Subcutaneous abdominal adipose tissue (tissue), 5 donors: ENCODE data around the gene AP1M2.
"Not testable (repeated sequence)": the region's sequence is repeated elsewhere in the genome, so short reads cannot be mapped to it uniquely, and the experiment has no call there.

Source experiments
- H3K27ac ChIP-seq: one replicate; pipeline ENCODE4 v1.7.0; 2013; ENCODE audit warnings: low read depth, mild to moderate bottlenecking, inconsistent platforms, low read length, moderate library complexity
- H3K27me3 ChIP-seq, 5 donors: one replicate each; pipeline ENCODE4 v1.7.0; 2013; ENCODE audit warnings: low read length in 5 of 5, inconsistent platforms in 1 of 5; ENCODE audit not compliant: control insufficient read depth in 5 of 5, insufficient read depth in 4 of 5
- H3K36me3 ChIP-seq, 5 donors: one replicate each; pipeline ENCODE4 v1.7.0; 2013; ENCODE audit warnings: low read length in 5 of 5; ENCODE audit not compliant: control insufficient read depth in 5 of 5, insufficient read depth in 5 of 5
- H3K4me1 ChIP-seq, 5 donors: one replicate each; pipeline ENCODE4 v1.7.0; 2013; ENCODE audit warnings: low read length in 5 of 5, mild to moderate bottlenecking in 3 of 5, moderate library complexity in 1 of 5; ENCODE audit not compliant: control insufficient read depth in 5 of 5, insufficient read depth in 5 of 5
- H3K4me3 ChIP-seq, 5 donors: one replicate each; pipeline ENCODE4 v1.7.0; 2013; ENCODE audit warnings: low read length in 5 of 5, low read depth in 1 of 5
- H3K9ac ChIP-seq, 5 donors: one replicate each; pipeline ENCODE4 v1.7.0; 2013; ENCODE audit warnings: low read length in 5 of 5, mild to moderate bottlenecking in 4 of 5, moderate library complexity in 3 of 5
- H3K9me3 ChIP-seq, 5 donors: one replicate each; pipeline ENCODE4 v1.7.0; 2013; ENCODE audit warnings: low read length in 5 of 5; ENCODE audit not compliant: control insufficient read depth in 5 of 5
- donor health status: healthy.
- donor health status: healthy.
- donor health status: healthy.
- donor health status: healthy.
- donor health status: healthy.

Gene AP1M2

DNA sequence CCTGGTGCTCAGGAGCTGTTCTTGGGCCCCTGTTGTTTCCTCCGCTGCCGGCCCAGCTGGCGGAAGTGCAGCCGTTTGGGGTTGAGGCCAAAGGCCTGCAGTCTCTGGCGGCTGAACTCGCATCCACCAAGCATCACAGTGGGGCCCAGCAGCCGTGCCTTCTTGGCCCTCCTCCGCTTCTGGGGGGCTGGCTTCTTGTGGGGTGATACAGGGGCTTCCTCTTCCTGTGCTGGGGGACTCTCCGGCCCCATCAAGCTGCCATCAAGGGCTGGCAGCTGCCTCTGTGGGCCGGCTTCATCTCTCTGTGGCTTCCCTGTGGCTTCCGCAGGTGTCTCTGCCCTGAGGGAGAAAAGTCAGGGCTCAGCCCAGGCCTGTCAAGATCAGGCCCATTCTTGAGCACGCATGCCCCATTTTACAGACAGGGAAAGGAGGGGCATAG lies 33.1 kb downstream of the AP1M2 start:
- H3K4me3 ChIP-seq: no peak overlapping the region
- H3K4me1 ChIP-seq: peaks cover 0 to 7% (median 0%) of the 10 kb centered on the region in 5 donors
- H3K27me3 ChIP-seq: no peaks in the 10 kb centered on the region
- peaks cover 0 to 2% (median 0%) of the 10 kb centered on the region in 5 donors for H3K9me3 ChIP-seq
- no peak overlapping the region for H3K27ac ChIP-seq
- peaks cover 0 to 83% (median 68%) of the 10 kb centered on the region in 5 donors for H3K36me3 ChIP-seq
- no peak overlapping the region for H3K9ac ChIP-seq

DNA sequence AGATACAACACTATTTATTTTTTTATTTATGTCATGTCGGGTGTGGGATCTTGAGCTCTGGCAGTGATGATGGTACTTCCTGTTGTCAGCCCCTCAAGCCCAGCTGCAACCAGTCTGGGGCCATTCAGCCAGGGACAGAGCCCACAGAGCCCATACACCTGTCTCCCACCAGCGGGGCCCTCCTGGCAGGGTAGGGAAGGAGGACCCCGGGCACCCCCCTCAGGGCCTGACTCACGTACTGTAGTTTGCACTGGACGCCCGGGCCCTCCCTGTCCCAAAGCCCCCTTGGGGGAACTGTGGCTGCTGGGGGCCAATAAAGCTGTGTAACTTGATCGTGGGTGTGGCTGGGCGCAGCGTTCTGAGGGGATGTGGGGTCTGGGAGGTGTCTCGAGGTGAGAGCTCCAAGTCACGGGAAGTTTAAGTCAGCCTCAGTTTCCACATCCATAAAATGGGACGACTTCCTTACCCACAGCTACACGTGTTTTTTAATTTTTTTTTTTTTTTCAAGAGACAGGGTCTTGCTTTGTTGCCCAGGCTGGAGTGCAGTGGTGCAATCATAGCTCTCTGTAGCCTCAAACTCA lies 33.9 kb downstream of the AP1M2 start:
- Histone ChIP-seq H3K36me3 (peaks cover 0 to 88% (median 75%) of the 10 kb centered on the region in 5 donors), H3K4me1 (peaks cover 0 to 7% (median 0%) of the 10 kb centered on the region in 5 donors), H3K9ac (no peak overlapping the region), H3K9me3 (peaks cover 0 to 2% (median 0%) of the 10 kb centered on the region in 5 donors), H3K27ac (no peak overlapping the region), H3K27me3 (no peaks in the 10 kb centered on the region), H3K4me3 (no peak overlapping the region)

DNA sequence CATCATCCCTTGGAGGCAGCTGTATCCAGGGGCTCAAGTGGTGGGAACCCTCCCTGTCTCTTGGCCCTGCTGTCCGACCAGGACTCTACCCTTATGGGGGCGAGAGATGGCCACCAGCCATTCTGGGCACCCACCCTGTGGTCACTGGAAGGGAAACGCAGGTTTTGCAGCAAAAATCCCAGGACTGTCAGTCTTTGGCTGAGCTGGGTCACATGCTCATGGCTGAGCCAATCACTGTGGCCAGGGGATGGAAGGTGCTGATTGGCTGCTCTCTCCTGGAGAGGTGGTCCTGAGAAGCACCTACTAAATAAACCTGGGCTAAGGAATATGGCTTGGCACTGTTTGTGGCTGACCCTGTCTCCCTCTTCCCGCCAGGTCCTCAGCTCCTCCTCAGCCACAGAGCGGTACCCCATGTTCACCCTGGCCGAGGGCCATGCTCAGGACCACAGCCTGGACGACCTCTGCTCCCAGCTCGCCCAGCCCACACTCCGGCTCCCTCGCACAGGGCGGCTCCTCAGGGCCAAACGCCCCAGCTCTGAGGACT lies 34.5 kb downstream of the AP1M2 start:
- Histone ChIP-seq H3K4me1 (peaks cover 0 to 7% (median 0%) of the 10 kb centered on the region in 5 donors), H3K4me3 (no peak overlapping the region), H3K9me3 (peaks cover 0 to 2% (median 0%) of the 10 kb centered on the region in 5 donors), H3K36me3 (peaks cover 0 to 84% (median 69%) of the 10 kb centered on the region in 5 donors), H3K9ac (no peak overlapping the region), H3K27ac (no peak overlapping the region), H3K27me3 (no peaks in the 10 kb centered on the region)

DNA sequence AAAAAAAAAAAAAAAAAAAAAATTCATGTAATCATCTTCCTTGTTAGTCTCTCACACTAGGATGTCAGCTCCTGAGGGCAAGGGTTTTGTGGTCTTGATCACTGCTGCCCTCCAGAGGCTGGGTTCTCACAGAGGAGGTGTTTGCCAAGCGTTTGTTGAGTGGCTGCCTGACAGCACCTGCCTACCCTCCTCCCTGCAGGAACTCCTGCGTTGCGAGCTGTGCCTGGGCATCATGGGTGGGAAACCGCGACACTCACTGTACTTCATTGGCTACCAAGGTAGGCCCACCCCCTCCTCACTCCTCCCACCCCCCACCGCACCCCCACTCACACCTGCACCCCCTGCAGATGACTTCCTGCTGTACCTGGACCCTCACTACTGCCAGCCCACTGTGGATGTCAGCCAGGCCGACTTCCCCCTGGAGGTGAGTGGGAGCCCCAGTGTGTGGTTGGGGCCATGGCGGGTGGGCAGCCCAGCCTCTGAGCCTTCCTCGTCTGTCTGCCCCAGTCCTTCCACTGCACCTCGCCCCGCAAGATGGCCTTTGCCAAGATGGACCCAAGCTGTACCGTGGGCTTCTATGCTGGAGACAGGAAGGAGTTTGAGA lies 35.3 kb downstream of the AP1M2 start:
- no peak overlapping the region for H3K27ac ChIP-seq
- H3K4me3 ChIP-seq: no peak overlapping the region
- H3K36me3 ChIP-seq: peaks cover 0 to 83% (median 71%) of the 10 kb centered on the region in 5 donors
- H3K9ac ChIP-seq: no peak overlapping the region
- H3K27me3 ChIP-seq: no peaks in the 10 kb centered on the region
- peaks cover 0 to 7% (median 0%) of the 10 kb centered on the region in 5 donors for H3K4me1 ChIP-seq
- H3K9me3 ChIP-seq: peaks cover 0 to 2% (median 0%) of the 10 kb centered on the region in 5 donors

DNA sequence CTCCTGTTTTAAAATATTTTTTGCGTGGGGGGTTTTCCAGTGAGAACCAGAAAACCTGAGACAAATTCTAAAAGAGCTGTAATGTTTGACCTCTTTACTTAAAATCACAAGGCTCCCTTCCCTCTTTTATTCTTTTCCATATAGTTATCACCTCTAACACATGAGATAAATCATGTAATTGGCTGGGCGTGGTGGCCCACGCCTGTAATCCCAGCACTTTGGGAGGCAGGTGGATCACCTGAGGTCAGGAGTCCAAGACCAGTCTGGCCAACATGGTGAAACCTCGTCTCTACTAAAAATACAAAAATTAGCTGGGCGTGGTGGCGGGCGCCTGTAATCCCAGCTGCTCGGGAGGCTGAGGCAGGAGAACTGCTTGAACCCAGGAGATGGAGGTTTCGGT lies 36.1 kb downstream of the AP1M2 start:
- H3K4me1 ChIP-seq: not testable (repeated sequence)
- peaks cover 0 to 83% (median 69%) of the 10 kb centered on the region in 5 donors for H3K36me3 ChIP-seq

DNA sequence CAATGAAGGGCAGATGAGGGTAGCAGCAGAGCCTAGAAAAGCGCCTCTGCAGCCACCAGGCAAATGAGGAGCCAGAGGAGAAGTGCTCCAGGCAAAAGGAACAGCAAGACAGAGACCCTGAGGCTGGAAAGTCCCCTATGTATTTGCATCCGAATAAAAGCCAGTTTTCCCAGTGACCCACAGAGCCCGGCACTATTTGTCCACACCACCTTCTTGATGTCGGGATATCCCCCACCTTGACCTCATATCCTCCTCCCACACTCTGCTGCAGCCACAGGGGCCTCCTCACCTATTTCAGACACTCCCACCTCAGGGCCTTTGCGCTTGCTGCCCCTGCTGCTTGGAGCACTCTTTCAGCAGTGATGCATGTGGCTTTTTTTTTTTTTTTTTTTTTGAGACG lies 36.8 kb downstream of the AP1M2 start:
- peaks cover 0 to 2% (median 0%) of the 10 kb centered on the region in 5 donors for H3K9me3 ChIP-seq
- peaks cover 0 to 1% (median 0%) of the 10 kb centered on the region in 5 donors for H3K4me1 ChIP-seq
- no peaks in the 10 kb centered on the region for H3K27me3 ChIP-seq
- H3K27ac ChIP-seq: no peak overlapping the region
- no peak overlapping the region for H3K9ac ChIP-seq
- peaks cover 0 to 76% (median 64%) of the 10 kb centered on the region in 5 donors for H3K36me3 ChIP-seq
- H3K4me3 ChIP-seq: no peak overlapping the region

More for the DNA sequence above, 36.1 kb downstream of the AP1M2 start:
- not testable (repeated sequence) for H3K27ac ChIP-seq, H3K9me3 ChIP-seq, H3K27me3 ChIP-seq, H3K9ac ChIP-seq, H3K4me3 ChIP-seq

DNA sequence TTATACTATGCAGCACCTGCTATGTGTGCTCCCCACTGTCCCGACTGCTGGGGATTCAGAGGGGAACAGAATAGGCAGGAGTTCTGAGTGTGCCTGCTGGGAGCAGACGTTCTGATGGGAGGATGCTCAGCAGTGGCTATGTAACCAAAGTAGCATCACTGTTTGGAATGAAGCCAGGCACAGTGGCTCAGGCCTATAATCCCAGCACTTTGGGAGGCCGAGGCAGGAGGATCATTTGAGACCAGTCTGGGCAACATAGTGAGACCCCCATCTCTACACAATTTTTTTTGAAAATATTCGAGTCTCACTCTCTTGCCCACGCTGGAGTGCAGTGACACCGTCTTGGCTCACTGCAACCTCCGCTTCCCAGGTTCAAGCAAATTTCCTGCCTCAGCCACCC lies 37.4 kb downstream of the AP1M2 start:
- no peaks in the 10 kb centered on the region for H3K27me3 ChIP-seq
- H3K36me3 ChIP-seq: peaks cover 0 to 70% (median 58%) of the 10 kb centered on the region in 5 donors
- no peak overlapping the region for H3K4me3 ChIP-seq
- no peak overlapping the region for H3K27ac ChIP-seq
- H3K4me1 ChIP-seq: peaks cover 0 to 6% (median 5%) of the 10 kb centered on the region in 5 donors
- H3K9ac ChIP-seq: no peak overlapping the region
- H3K9me3 ChIP-seq: peaks cover 0 to 2% (median 0%) of the 10 kb centered on the region in 5 donors

DNA sequence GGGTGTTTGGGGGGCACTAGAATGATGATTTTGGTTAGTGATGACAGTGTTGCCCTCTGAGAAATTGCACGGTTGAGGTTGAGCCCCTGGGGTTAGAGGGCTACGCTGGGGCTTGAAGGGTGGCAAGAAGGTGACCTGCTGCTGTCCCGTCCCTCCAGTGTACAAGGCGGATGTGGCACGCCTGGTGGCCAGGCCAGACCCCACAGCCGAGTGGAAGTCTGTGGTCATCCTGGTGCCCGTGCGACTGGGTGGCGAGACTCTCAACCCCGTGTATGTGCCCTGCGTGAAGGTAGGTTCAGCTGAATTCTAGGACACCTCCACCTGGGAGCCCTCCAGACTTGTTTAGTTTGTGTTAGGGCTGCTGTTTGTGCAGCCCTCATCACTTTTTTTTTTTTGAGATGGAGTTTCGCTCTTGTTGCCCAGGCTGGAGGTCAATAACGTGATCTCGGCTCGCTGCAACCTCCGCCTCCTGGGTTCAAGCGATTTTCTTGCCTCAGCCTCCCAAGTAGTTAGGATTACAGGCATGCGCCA lies 38.3 kb downstream of the AP1M2 start:
- H3K36me3 ChIP-seq: peaks cover 0 to 61% (median 49%) of the 10 kb centered on the region in 5 donors
- H3K9ac ChIP-seq: no peak overlapping the region
- H3K27ac ChIP-seq: no peak overlapping the region
- no peak overlapping the region for H3K4me3 ChIP-seq
- H3K27me3 ChIP-seq: no peaks in the 10 kb centered on the region
- H3K4me1 ChIP-seq: peaks cover 2 to 13% (median 12%) of the 10 kb centered on the region in 5 donors
- peaks cover 0 to 2% (median 0%) of the 10 kb centered on the region in 5 donors for H3K9me3 ChIP-seq

DNA sequence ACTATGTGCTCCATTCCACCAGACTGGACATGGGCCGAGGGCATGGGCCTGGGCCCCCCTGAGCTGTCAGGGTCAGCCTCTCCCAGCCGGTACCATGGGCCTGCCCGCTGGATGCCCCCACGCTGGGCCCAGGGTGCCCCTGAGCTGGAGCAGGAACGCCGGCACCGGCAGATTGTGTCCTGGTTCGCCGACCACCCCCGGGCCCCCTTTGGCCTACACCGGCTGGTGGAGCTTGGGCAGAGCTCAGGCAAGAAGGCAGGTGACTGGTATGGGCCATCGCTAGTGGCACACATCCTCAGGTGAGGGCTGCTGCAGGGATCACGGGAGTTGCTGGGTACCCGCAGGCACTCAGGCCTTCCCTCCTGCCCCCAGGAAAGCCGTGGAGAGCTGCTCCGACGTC lies 40.3 kb downstream of the AP1M2 start:
- H3K9ac ChIP-seq: no peak overlapping the region
- no peaks in the 10 kb centered on the region for H3K9me3 ChIP-seq
- H3K27me3 ChIP-seq: no peaks in the 10 kb centered on the region
- peaks cover 0 to 41% (median 29%) of the 10 kb centered on the region in 5 donors for H3K36me3 ChIP-seq
- no peak overlapping the region for H3K27ac ChIP-seq
- H3K4me3 ChIP-seq: no peak overlapping the region
- H3K4me1 ChIP-seq: peaks cover 2 to 19% (median 16%) of the 10 kb centered on the region in 5 donors

DNA sequence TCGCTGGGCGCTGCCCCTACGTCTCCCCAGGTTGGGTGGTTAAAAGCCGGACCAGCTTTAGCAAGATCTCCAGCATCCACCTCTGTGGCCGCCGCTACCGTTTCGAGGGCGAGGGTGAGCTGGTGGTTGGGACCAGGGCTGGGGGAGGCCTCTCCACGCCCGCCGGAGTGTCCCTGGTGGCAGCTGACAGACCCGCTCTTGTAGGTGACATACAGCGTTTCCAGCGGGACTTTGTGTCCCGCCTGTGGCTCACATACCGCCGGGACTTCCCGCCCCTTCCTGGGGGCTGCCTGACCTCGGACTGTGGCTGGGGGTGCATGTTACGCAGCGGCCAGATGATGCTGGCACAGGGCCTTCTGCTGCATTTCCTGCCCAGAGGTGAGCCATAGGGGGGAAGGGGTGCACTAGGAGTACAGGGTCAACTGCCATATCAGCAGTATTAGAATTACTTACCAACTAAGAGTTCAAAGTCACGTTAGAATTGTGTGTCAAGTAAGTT lies 42.3 kb downstream of the AP1M2 start:
- Histone ChIP-seq H3K9ac (peak overlapping the region in 4 of 5 donors; percentile 20 to 93 (median 86)), H3K9me3 (no peaks in the 10 kb centered on the region), H3K27me3 (no peaks in the 10 kb centered on the region), H3K4me1 (peaks cover 2 to 19% (median 16%) of the 10 kb centered on the region in 5 donors), H3K4me3 (peak overlapping the region; percentile 77 to 87 (median 85)), H3K36me3 (peaks cover 0 to 27% (median 20%) of the 10 kb centered on the region in 5 donors), H3K27ac (peak overlapping the region; percentile 30)
